ENCODE results near the gene RNF8. TPM values are rescaled to one million over a fixed set of nuclear protein-coding genes. Genes with fewer than 3 reads are reported as not detected.
"Not testable (repeated sequence)": the region's sequence is repeated elsewhere in the genome, so short reads cannot be mapped to it uniquely, and the experiment has no call there.

The RNF8 gene
- 17.6 TPM for total RNA-seq
- long read RNA-seq, full-length matches to known transcripts: 28 of 35 reads
- long read RNA-seq, partial matches to known transcripts: 0 of 35 reads
- long read RNA-seq, other reads (novel, unspliced or antisense): 7 of 35 reads

GRCh38 chr6:37353761-37354525 lies at the start of gene RNF8:
RNF8 (plus strand) TSS chr6:37353983; CDS start chr6:37354165, 182 bp downstream.
- H3K9me3 ChIP-seq: no peaks in the 10 kb centered on the region
- ATAC-seq: peak; percentile 99
- TF ChIP-seq, protein P1, sequence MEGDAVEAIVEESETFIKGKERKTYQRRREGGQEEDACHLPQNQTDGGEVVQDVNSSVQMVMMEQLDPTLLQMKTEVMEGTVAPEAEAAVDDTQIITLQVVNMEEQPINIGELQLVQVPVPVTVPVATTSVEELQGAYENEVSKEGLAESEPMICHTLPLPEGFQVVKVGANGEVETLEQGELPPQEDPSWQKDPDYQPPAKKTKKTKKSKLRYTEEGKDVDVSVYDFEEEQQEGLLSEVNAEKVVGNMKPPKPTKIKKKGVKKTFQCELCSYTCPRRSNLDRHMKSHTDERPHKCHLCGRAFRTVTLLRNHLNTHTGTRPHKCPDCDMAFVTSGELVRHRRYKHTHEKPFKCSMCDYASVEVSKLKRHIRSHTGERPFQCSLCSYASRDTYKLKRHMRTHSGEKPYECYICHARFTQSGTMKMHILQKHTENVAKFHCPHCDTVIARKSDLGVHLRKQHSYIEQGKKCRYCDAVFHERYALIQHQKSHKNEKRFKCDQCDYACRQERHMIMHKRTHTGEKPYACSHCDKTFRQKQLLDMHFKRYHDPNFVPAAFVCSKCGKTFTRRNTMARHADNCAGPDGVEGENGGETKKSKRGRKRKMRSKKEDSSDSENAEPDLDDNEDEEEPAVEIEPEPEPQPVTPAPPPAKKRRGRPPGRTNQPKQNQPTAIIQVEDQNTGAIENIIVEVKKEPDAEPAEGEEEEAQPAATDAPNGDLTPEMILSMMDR (IDR thresholded peaks at IDR 0.05): no peak
- H3K4me1 ChIP-seq: peaks cover 9% of the 10 kb centered on the region
- H3K27ac ChIP-seq: peak within 1 kb of the TSS; percentile 38
- no peaks in the 10 kb centered on the region for H3K36me3 ChIP-seq
- DNase-seq: peak; percentile 97
- intact Hi-C loops (cut with DNase I): no loop called here
- peak within 1 kb of the TSS; percentile 88 for H3K4me3 ChIP-seq
- no peaks in the 10 kb centered on the region for H3K27me3 ChIP-seq

- DNase-seq (no peak), ATAC-seq (no peak)
- no peak overlapping the region for H3K4me3 ChIP-seq
- peaks cover 46% of the 10 kb centered on the region for H3K36me3 ChIP-seq
- peaks cover 7% of the 10 kb centered on the region for H3K4me1 ChIP-seq
- no peaks in the 10 kb centered on the region for H3K9me3 ChIP-seq
- TF ChIP-seq, protein P1 (IDR thresholded peaks at IDR 0.05): no peak
- intact Hi-C loops (cut with DNase I): no loop called here
- H3K27ac ChIP-seq: no peak overlapping the region
- H3K27me3 ChIP-seq: no peaks in the 10 kb centered on the region
Observed at GRCh38 chr6:37304766-37305165, 49.0 kb upstream of the RNF8 start.

GRCh38 chr6:37305841-37306425 lies 47.9 kb upstream of the RNF8 start:
- peaks cover 7% of the 10 kb centered on the region for H3K4me1 ChIP-seq
- peaks cover 40% of the 10 kb centered on the region for H3K36me3 ChIP-seq
- no peak for DNase-seq
- intact Hi-C loops (cut with DNase I): no loop called here
- H3K27me3 ChIP-seq: no peaks in the 10 kb centered on the region
- no peaks in the 10 kb centered on the region for H3K9me3 ChIP-seq
- TF ChIP-seq, protein P1 (IDR thresholded peaks at IDR 0.05): no peak
- no peak overlapping the region for H3K27ac ChIP-seq
- no peak overlapping the region for H3K4me3 ChIP-seq
- ATAC-seq: no peak

DNA sequence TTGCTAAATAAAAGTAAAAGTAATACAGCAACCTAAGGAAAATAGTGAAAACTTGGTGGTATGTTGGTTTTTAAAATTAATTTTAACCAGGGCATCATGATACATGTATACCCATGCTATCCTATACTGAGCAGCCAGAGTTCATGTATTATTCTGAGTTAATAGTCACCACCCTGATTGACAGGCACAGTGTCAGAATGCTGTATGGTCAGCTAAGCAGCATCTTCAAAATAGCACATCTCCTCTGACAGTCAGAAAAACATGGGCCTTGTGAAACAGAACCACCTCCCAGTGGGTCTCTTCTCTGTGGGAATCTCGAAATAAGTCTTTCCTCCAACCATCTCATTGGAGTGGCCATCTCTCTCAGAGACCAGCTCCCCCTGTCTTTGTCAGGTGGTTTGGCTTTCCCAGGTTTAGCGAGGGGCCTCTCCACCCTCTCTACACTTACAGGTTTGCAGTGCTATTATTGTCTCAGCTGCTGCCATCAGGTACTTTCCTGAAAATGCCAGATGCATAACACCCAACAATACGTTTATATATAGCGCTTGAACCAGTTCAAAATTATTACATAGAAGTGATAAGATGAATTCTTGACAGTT lies 47.1 kb upstream of the RNF8 start:
- intact Hi-C loops (cut with DNase I): no loop called here

GRCh38 chr6:37307484-37307883 lies 46.3 kb upstream of the RNF8 start:
- ATAC-seq; intact Hi-C loops (cut with DNase I); H3K4me1 ChIP-seq; H3K27ac ChIP-seq; H3K9me3 ChIP-seq; DNase-seq; H3K27me3 ChIP-seq; H3K4me3 ChIP-seq: not testable (repeated sequence)
- peaks cover 26% of the 10 kb centered on the region for H3K36me3 ChIP-seq

More for the DNA sequence above, 47.1 kb upstream of the RNF8 start:
- no peaks in the 10 kb centered on the region for H3K9me3 ChIP-seq
- peaks cover 34% of the 10 kb centered on the region for H3K36me3 ChIP-seq
- H3K4me3 ChIP-seq: no peak overlapping the region
- no peaks in the 10 kb centered on the region for H3K27me3 ChIP-seq
- H3K27ac ChIP-seq: no peak overlapping the region
- ATAC-seq (no peak), DNase-seq (no peak)
- TF ChIP-seq, protein P1 (IDR thresholded peaks at IDR 0.05): no peak
- peaks cover 7% of the 10 kb centered on the region for H3K4me1 ChIP-seq

All from upper lobe of right lung (tissue), 1 donor.